Measurements from ENCODE around the gene RERE. TPM values are rescaled to one million over a fixed set of nuclear protein-coding genes. Genes with fewer than 3 reads are reported as not detected.

Gene RERE
- total RNA-seq, 4 donors from 2014 or later, result 86.4 to 111 (median 103) TPM

GRCh38 chr1:8431784-8432183 is 385.7 kb downstream of the RERE start:
- peaks cover 0 to 62% (median 23%) of the 10 kb centered on the region in 4 donors for H3K4me1 ChIP-seq
- WGBS, 2 donors, result 90 to 91% methylated on average over 7 of the region's 7 CpGs
- no peaks in the 10 kb centered on the region for H3K36me3 ChIP-seq
- H3K4me3 ChIP-seq, result no peak overlapping the region
- TF ChIP-seq EP300 (IDR thresholded peaks at IDR 0.05), result no peak
- TF ChIP-seq CTCF (IDR thresholded peaks at IDR 0.05), result no peak
- no peak for TF ChIP-seq POLR2A (IDR thresholded peaks at IDR 0.05)
- no peaks in the 10 kb centered on the region for H3K9me3 ChIP-seq
- no peak for DNase-seq (ENCODE audit: low spot score in 2 of 2)
- H3K27me3 ChIP-seq, result no peaks in the 10 kb centered on the region
- no peak overlapping the region for H3K27ac ChIP-seq

GRCh38 chr1:8431019-8431418 is 386.4 kb downstream of the RERE start:
- no peak for TF ChIP-seq EP300 (IDR thresholded peaks at IDR 0.05)
- no peak for TF ChIP-seq POLR2A (IDR thresholded peaks at IDR 0.05)
- TF ChIP-seq CTCF (IDR thresholded peaks at IDR 0.05), result no peak
- Histone ChIP-seq H3K27me3 (no peaks in the 10 kb centered on the region), H3K27ac (no peak overlapping the region)

DNA sequence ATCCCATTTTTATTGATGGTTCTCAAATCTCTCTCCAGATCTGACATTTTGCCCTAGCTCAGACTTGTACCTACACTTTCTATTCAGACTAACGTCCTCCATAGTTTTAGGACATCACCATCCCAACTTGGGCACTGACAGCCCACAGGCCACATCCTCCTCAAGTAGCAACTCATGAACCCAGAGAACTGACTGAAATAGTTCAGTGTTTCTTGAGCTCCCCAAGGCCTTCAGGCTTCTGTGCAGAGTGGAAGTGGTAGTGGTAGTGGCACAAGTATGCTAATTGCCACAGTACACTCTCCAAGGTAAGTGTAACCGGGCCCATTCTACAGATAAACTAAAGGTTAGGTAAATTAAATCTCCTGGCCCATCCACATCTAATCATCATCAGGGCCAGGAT is 387.0 kb downstream of the RERE start:
- Histone ChIP-seq H3K27me3 (no peaks in the 10 kb centered on the region), H3K9me3 (no peaks in the 10 kb centered on the region), H3K4me1 (peaks cover 0 to 58% (median 22%) of the 10 kb centered on the region in 4 donors), H3K36me3 (no peaks in the 10 kb centered on the region), H3K4me3 (no peak overlapping the region), H3K27ac (peak overlapping the region in 1 of 4 donors; percentile 21)
- no peak for DNase-seq (ENCODE audit: low spot score in 2 of 2)
- TF ChIP-seq EP300 (IDR thresholded peaks at IDR 0.05) (no peak), CTCF (IDR thresholded peaks at IDR 0.05) (no peak), POLR2A (IDR thresholded peaks at IDR 0.05) (no peak)
- WGBS, 2 donors, result 65 to 74% methylated on average over 2 of the region's 2 CpGs

More at GRCh38 chr1:8431019-8431418, 386.4 kb downstream of the RERE start:
- WGBS, 2 donors, result 83 to 94% methylated on average over 8 of the region's 8 CpGs
- no peak for DNase-seq (ENCODE audit: low spot score in 2 of 2)
- Histone ChIP-seq H3K4me3 (no peak overlapping the region), H3K36me3 (no peaks in the 10 kb centered on the region), H3K4me1 (peaks cover 0 to 59% (median 22%) of the 10 kb centered on the region in 4 donors), H3K9me3 (no peaks in the 10 kb centered on the region)

GRCh38 chr1:8429549-8430110 is 387.8 kb downstream of the RERE start:
- no peaks in the 10 kb centered on the region for H3K9me3 ChIP-seq
- H3K27ac ChIP-seq, result peak overlapping the region in 2 of 4 donors; percentile 34 to 83
- no peaks in the 10 kb centered on the region for H3K36me3 ChIP-seq
- peaks cover 0 to 63% (median 29%) of the 10 kb centered on the region in 4 donors for H3K4me1 ChIP-seq
- no peaks in the 10 kb centered on the region for H3K27me3 ChIP-seq
- no peak overlapping the region for H3K4me3 ChIP-seq
- DNase-seq (ENCODE audit: low spot score in 2 of 2), result no peak
- no peak for TF ChIP-seq CTCF (IDR thresholded peaks at IDR 0.05)
- no peak for TF ChIP-seq EP300 (IDR thresholded peaks at IDR 0.05)
- no peak for TF ChIP-seq POLR2A (IDR thresholded peaks at IDR 0.05)
- 71 to 79% methylated on average over 2 of the region's 2 CpGs for WGBS, 2 donors

GRCh38 chr1:8428441-8428840 is 389.0 kb downstream of the RERE start:
- H3K27ac ChIP-seq, result peak overlapping the region; percentile 53 to 98 (median 68)
- WGBS, 2 donors, result 78 to 79% methylated on average over 5 of the region's 5 CpGs
- DNase-seq (ENCODE audit: low spot score in 2 of 2), result no peak
- H3K4me3 ChIP-seq, result no peak overlapping the region
- peaks cover 0 to 61% (median 34%) of the 10 kb centered on the region in 4 donors for H3K4me1 ChIP-seq
- H3K9me3 ChIP-seq, result no peaks in the 10 kb centered on the region
- H3K36me3 ChIP-seq, result no peaks in the 10 kb centered on the region
- no peaks in the 10 kb centered on the region for H3K27me3 ChIP-seq
- no peak for TF ChIP-seq EP300 (IDR thresholded peaks at IDR 0.05)
- TF ChIP-seq POLR2A (IDR thresholded peaks at IDR 0.05), result no peak
- TF ChIP-seq CTCF (IDR thresholded peaks at IDR 0.05), result no peak
